OCI-LY3 (cell line): Measurements from ENCODE around the gene CCDC8.

Source experiments
- H2AFZ ChIP-seq: fragments of 200-600, 300-600 bp; shearing (Covaris generic); 2 replicates; pipeline ENCODE4 v1.6.0; 2014; ENCODE audit warnings: antibody characterized with exemption, low read depth, low read length
- H3K27ac ChIP-seq: fragments of 200-600, 300-600 bp; sonication (generic); 2 replicates; pipeline ENCODE4 v1.5.1; 2014; ENCODE audit warnings: mild to moderate bottlenecking, low read length, moderate library complexity, mixed read lengths
- H3K27me3 ChIP-seq: fragments of 200-600, 300-600 bp; sonication (generic); 2 replicates; pipeline ENCODE4 v1.6.1; 2014; ENCODE audit warnings: low read depth, low read length, mixed read lengths
- H3K36me3 ChIP-seq: fragments of 200-600, 300-600 bp; sonication (generic); replicated peaks from 2 replicates; pipeline ENCODE3; 2014; ENCODE audit warnings: low read depth, low read length, mixed read lengths
- H3K4me1 ChIP-seq: fragments of 300-600, 200-600 bp; sonication (generic); 2 replicates; pipeline ENCODE4 v1.6.1; 2014; ENCODE audit warnings: low read length, mixed read lengths
- H3K4me2 ChIP-seq: fragments of 200-600, 300-600 bp; sonication (generic); 2 replicates; pipeline ENCODE4 v1.6.1; 2014; ENCODE audit warnings: low read length, mixed read lengths
- H3K4me3 ChIP-seq: fragments of 300-600, 200-600 bp; sonication (generic); 2 replicates; pipeline ENCODE4 v1.5.1; 2014; ENCODE audit warnings: antibody characterized with exemption, mild to moderate bottlenecking, low read length, moderate library complexity
- H3K79me2 ChIP-seq: fragments of 300-600, 200-600 bp; shearing (Covaris generic); 2 replicates; pipeline ENCODE4 v1.6.1; 2014; ENCODE audit warnings: mild to moderate bottlenecking, low read length, mixed read lengths
- H3K9ac ChIP-seq: fragments of 300-600, 200-600 bp; shearing (Covaris generic); 2 replicates; pipeline ENCODE4 v1.6.0; 2014; ENCODE audit warnings: mild to moderate bottlenecking, low read length, moderate library complexity
- H3K9me3 ChIP-seq: fragments of 200-600, 300-600 bp; shearing (Covaris generic); 2 replicates; pipeline ENCODE4 v1.6.1; 2014; ENCODE audit warnings: low read length, mixed read lengths; ENCODE audit not compliant: insufficient read depth
- H4K20me1 ChIP-seq: fragments of 200-600, 300-600 bp; sonication (generic); 2 replicates; pipeline ENCODE4 v1.6.1; 2016; ENCODE audit warnings: low read length, mixed read lengths; ENCODE audit not compliant: insufficient read depth
- EZH2phosphoT487 ChIP-seq: fragments of 200-600 bp; shearing (Covaris generic); IDR thresholded peaks from 2 replicates; pipeline ENCODE4 v1.6.1; 2018; ENCODE audit warnings: antibody characterized with exemption, mixed run types, low read depth
- TF ChIP-seq, protein P1 (sequence below): fragments of 200-600, 300-600 bp; sonication (generic); IDR thresholded peaks from 2 replicates; pipeline ENCODE4 v1.5.1; 2014; ENCODE audit warnings: antibody characterized with exemption, low read length, low read depth

CCDC8 gene

DNA sequence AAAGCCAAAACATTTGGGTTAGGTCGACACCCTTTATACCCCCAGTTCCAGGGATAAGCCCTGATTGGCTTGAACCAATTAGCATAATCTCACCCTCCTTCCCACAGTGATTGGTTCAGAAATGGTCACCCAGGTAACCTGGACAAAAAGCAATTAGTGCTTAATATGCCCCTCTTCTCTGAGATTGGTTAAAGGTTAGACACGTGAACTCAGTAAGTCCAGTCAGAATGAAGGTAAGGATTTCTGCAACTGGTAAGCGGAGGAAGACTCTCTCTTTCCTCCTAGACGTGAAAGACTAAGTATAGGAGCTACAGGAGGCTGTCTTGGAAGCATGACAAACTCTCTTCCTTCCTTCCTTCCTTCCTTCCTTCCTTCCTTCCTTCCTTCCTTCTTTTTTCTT, 16.6 kb upstream of the CCDC8 start:
- Histone ChIP-seq H3K27ac (no peak overlapping the region), H4K20me1 (no peaks in the 10 kb centered on the region), H3K9ac (no peak overlapping the region), H3K36me3 (no peaks in the 10 kb centered on the region), H3K4me2 (no peak overlapping the region), H3K4me3 (no peak overlapping the region), H3K79me2 (no peaks in the 10 kb centered on the region), H3K4me1 (peaks cover 15% of the 10 kb centered on the region), H2AFZ (no peak overlapping the region), H3K9me3 (no peaks in the 10 kb centered on the region), H3K27me3 (peaks cover 13% of the 10 kb centered on the region; the same call in 1 of the 2 replicates)
- TF ChIP-seq, protein P1, sequence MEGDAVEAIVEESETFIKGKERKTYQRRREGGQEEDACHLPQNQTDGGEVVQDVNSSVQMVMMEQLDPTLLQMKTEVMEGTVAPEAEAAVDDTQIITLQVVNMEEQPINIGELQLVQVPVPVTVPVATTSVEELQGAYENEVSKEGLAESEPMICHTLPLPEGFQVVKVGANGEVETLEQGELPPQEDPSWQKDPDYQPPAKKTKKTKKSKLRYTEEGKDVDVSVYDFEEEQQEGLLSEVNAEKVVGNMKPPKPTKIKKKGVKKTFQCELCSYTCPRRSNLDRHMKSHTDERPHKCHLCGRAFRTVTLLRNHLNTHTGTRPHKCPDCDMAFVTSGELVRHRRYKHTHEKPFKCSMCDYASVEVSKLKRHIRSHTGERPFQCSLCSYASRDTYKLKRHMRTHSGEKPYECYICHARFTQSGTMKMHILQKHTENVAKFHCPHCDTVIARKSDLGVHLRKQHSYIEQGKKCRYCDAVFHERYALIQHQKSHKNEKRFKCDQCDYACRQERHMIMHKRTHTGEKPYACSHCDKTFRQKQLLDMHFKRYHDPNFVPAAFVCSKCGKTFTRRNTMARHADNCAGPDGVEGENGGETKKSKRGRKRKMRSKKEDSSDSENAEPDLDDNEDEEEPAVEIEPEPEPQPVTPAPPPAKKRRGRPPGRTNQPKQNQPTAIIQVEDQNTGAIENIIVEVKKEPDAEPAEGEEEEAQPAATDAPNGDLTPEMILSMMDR, result no peak
- TF ChIP-seq EZH2phosphoT487, result no peak

DNA sequence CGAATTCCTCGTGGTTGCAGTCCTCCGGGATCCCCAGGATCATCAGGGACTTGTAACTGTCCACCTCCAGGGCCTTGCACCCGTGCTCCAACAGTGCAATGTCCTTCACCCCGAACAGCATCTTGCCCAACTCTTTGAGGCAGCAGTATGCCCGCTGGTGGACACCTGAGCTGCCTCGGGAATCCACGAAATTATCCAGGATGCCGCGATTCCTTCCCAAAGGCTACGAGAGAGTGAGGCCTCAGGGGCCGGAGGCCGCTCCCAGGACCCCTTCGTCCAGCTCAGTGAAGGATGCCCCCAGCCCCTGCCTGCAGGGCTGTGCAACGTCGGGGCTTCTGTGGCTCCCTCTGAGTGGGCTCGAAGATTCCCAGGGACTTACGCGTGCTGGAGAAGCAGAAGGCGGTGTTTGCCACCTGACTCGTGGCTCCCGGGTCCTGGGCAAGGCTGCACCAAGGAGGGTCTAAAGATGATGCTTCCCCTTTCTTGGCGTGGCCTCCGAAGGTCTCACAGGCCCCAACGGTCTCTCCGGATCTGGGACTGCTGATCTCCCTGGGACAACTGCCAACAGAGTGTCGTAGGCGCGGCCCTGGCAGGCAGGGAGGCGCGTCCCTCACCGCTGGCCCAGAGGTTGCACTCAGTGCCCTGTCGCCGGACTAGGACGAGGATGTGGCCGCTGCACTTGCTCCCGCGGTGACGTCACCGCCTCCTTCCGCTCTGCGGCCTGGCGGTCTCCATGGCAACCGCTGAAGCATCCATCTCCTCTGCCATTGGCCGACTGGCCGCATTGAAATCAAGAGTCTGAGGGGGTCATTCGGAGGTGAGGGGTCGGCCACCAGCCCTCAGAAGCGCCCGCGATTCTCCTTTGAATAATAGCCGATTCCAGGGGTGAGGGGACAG, 15.1 kb upstream of the CCDC8 start, which contains the start of gene PNMA8C:
TSS of gene PNMA8C (minus strand) at position 698 of the 897 bp plus-strand sequence. CDS start at position 121, 577 bp downstream.
- Histone ChIP-seq H3K27me3 (peaks cover 7% of the 10 kb centered on the region; the same call in 1 of the 2 replicates), H3K4me3 (no peak within 1 kb of the TSS), H3K9ac (no peak within 1 kb of the TSS), H3K4me2 (no peak within 1 kb of the TSS), H3K36me3 (no peaks in the 10 kb centered on the region), H3K9me3 (no peaks in the 10 kb centered on the region), H4K20me1 (no peaks in the 10 kb centered on the region), H3K4me1 (peaks cover 16% of the 10 kb centered on the region), H3K27ac (no peak within 1 kb of the TSS), H2AFZ (no peak within 1 kb of the TSS), H3K79me2 (no peaks in the 10 kb centered on the region)
- no peak for TF ChIP-seq EZH2phosphoT487
- TF ChIP-seq, protein P1, result no peak

DNA sequence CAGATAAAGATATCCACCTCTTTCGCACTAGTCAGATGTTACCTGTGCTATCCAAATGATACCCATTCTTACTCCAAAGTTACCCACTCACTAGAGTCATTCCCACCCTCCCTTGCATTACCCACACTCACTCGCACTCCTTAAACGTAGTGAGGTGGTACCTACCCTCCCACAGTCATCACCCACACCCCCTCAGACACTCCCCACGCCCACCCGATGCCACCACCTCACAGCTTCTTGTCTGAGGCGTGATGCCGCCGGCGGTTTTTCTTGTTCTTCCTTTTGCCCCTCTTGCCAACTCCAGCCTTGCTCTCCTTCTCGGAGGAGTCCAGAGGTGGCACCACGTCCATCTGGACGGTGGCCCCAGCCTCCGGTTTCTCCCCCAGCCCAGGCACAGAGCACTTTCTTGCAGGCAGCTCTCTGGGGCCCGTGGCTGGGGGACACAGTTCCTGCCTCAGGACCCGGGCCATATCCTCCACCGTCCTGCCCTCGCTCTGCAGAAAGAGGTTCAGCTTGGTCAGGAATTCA, 14.2 kb upstream of the CCDC8 start:
- H3K9me3 ChIP-seq, result no peaks in the 10 kb centered on the region
- peaks cover 23% of the 10 kb centered on the region for H3K4me1 ChIP-seq
- no peak overlapping the region; the same call in 1 of the 2 replicates for H3K9ac ChIP-seq
- H3K4me2 ChIP-seq, result peak overlapping the region; percentile 95
- peak overlapping the region; percentile 96; the same call in 1 of the 2 replicates for H2AFZ ChIP-seq
- no peaks in the 10 kb centered on the region for H4K20me1 ChIP-seq
- H3K4me3 ChIP-seq, result peak overlapping the region; percentile 86; the same call in 1 of the 2 replicates
- no peaks in the 10 kb centered on the region for H3K79me2 ChIP-seq
- no peaks in the 10 kb centered on the region for H3K36me3 ChIP-seq
- H3K27ac ChIP-seq, result no peak overlapping the region
- peaks cover 7% of the 10 kb centered on the region; the same call in 1 of the 2 replicates for H3K27me3 ChIP-seq
- TF ChIP-seq, protein P1, result no peak
- no peak for TF ChIP-seq EZH2phosphoT487

DNA sequence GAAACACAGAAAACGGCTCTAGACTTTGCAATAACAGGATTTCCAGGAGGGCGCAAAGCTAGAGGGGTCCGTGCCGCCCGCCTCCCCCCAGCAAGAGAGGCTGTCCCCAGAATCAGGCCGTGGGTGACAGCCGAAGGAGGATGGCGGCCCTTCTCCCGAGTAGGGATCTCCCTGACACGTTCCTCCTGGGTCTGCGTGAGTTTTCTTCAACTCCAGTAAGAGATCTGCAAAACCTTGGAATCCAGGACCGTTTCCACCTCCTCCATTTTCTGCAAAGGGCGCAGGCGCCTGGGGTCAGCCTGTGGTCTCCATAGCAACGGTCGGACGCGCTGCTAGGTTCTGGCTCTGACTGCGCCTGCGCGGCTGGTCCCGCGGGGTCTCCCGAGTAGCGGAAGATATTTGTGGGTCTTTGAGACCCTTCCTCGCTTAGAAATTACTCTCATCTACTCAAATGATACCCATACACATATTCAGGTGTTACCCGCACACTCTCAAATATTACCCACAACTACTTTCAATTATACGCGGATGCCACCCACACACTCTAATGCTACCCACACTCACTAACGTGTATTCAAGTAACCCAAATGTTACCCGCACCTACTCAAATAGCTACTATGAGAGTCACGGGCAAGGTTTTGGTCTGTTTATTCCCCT, 13.3 kb upstream of the CCDC8 start:
- peak overlapping the region; percentile 96 for H2AFZ ChIP-seq
- H4K20me1 ChIP-seq, result no peaks in the 10 kb centered on the region
- no peaks in the 10 kb centered on the region for H3K36me3 ChIP-seq
- H3K4me3 ChIP-seq, result peak overlapping the region; percentile 86
- peaks cover 7% of the 10 kb centered on the region; the same call in 1 of the 2 replicates for H3K27me3 ChIP-seq
- peak overlapping the region; percentile 95 for H3K4me2 ChIP-seq
- no peak for TF ChIP-seq EZH2phosphoT487
- TF ChIP-seq, protein P1, result no peak
- H3K27ac ChIP-seq, result no peak overlapping the region; the same call in 1 of the 2 replicates
- H3K4me1 ChIP-seq, result peaks cover 19% of the 10 kb centered on the region
- H3K9me3 ChIP-seq, result no peaks in the 10 kb centered on the region
- no peaks in the 10 kb centered on the region for H3K79me2 ChIP-seq
- peak overlapping the region; percentile 75 for H3K9ac ChIP-seq
